ENCODE data around the gene PRKN. TPM values are rescaled to one million over a fixed set of nuclear protein-coding genes. Genes with fewer than 3 reads are reported as not detected.
A peak's percentile ranks its signal among the peaks of the same experiment; 100 is the strongest.

The PRKN gene
- total and polyA plus RNA-seq, 9 of the 15 experiments (the other 6 are each of a cell fraction or from before 2014, with no cell fraction given): 0.03 to 0.96 (median 0.15) TPM; not detected in 2

- TF ChIP-seq MYBL2 (IDR thresholded peaks at IDR 0.05; ENCODE audit: low read depth) (no peak), MYBL2 (CRISPR knock-in tag; IDR thresholded peaks at IDR 0.05; ENCODE audit: borderline replicate concordance) (no peak), ID3 (CRISPR knock-in tag; IDR thresholded peaks at IDR 0.05) (no peak), ID3 (tag; IDR thresholded peaks at IDR 0.05) (no peak), NR2F6 (CRISPR knock-in tag; IDR thresholded peaks at IDR 0.05) (no peak), ZNF239 (CRISPR knock-in tag; IDR thresholded peaks at IDR 0.05) (no peak), ZSCAN29 (IDR thresholded peaks at IDR 0.05) (0 out of 2 replicates have a peak, but pooled peaks have one; percentile 23), GABPA (tag; conservative IDR thresholded peaks at IDR 0.05; ENCODE audit: low read depth) (no peak), IFI16 (CRISPR knock-in tag; IDR thresholded peaks at IDR 0.05) (no peak), ZNF561 (CRISPR knock-in tag; conservative IDR thresholded peaks at IDR 0.05) (no peak), ZNF75A (CRISPR knock-in tag; IDR thresholded peaks at IDR 0.05) (no peak), PKNOX1 (IDR thresholded peaks at IDR 0.05) (0 out of 2 replicates have a peak, but pooled peaks have one; percentile 14), BDP1 (IDR thresholded peaks at IDR 0.05; ENCODE audit: insufficient read depth, insufficient read length) (no peak), ESRRA (IDR thresholded peaks at IDR 0.05; ENCODE audit: borderline replicate concordance, low read depth) (no peak), ZMIZ1 (IDR thresholded peaks at IDR 0.05; ENCODE audit: low read depth in 2 of 2, low read length in 2 of 2) (no peak), ZNF644 (tag; IDR thresholded peaks at IDR 0.05; ENCODE audit: low read depth) (no peak), ZSCAN32 (CRISPR knock-in tag; IDR thresholded peaks at IDR 0.05) (no peak), STAG1 (CRISPR knock-in tag; IDR thresholded peaks at IDR 0.05; ENCODE audit: borderline replicate concordance) (peak; percentile 91; the same call in 1 of the 2 replicates), ZNF592 (IDR thresholded peaks at IDR 0.05) (no peak), ZNF253 (CRISPR knock-in tag; conservative IDR thresholded peaks at IDR 0.05) (no peak), ZNF3 (CRISPR knock-in tag; IDR thresholded peaks at IDR 0.05) (no peak)
Observed at GRCh38 chr6:161373905-161374451, 1353.6 kb downstream of the PRKN start (continued).
